Measurements from ENCODE around the gene CECR2. TPM values are rescaled to one million over a fixed set of nuclear protein-coding genes. Genes with fewer than 3 reads are reported as not detected.

CECR2 gene
- total RNA-seq, 1 donor from 2014 or later = 40.5 TPM

GRCh38 chr22:17400305-17400704 is 31.0 kb downstream of the CECR2 start:
- DNase-seq (ENCODE audit: low spot score, unreplicated experiment) = no peak
- H3K4me1 Mint-ChIP-seq (ENCODE audit: low read depth) = peaks cover 23% of the 10 kb centered on the region
- H3K27ac Mint-ChIP-seq = peak overlapping the region; percentile 34
- H3K9me3 Mint-ChIP-seq (ENCODE audit: low read depth) = no peaks in the 10 kb centered on the region
- no peaks in the 10 kb centered on the region for H3K27me3 Mint-ChIP-seq
- H3K36me3 Mint-ChIP-seq (ENCODE audit: insufficient read depth) = no peaks in the 10 kb centered on the region
- TF ChIP-seq, protein P1, sequence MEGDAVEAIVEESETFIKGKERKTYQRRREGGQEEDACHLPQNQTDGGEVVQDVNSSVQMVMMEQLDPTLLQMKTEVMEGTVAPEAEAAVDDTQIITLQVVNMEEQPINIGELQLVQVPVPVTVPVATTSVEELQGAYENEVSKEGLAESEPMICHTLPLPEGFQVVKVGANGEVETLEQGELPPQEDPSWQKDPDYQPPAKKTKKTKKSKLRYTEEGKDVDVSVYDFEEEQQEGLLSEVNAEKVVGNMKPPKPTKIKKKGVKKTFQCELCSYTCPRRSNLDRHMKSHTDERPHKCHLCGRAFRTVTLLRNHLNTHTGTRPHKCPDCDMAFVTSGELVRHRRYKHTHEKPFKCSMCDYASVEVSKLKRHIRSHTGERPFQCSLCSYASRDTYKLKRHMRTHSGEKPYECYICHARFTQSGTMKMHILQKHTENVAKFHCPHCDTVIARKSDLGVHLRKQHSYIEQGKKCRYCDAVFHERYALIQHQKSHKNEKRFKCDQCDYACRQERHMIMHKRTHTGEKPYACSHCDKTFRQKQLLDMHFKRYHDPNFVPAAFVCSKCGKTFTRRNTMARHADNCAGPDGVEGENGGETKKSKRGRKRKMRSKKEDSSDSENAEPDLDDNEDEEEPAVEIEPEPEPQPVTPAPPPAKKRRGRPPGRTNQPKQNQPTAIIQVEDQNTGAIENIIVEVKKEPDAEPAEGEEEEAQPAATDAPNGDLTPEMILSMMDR (IDR thresholded peaks at IDR 0.05; ENCODE audit: unreplicated experiment) = no peak
- no peak overlapping the region for H3K4me3 Mint-ChIP-seq (ENCODE audit: low read depth)

DNA sequence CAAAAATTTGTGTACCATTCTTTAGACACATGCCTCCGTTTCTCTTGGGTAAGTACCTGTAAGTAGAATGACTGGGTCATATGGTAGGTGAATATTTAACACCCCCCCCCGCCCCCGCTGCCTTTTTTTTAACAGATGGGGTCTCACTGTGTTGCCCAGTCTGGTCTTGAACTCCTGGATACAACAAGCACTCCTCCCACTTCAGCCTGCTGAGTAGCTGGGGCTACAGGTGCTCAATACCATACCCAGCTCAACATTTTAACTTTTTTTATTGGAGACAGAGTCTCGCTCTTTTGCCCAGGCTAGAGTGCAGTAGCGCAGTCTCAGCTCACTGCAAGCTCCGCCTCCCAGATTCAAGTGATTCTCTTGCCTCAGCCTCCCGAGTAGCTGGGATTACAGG is 32.5 kb downstream of the CECR2 start:
- TF ChIP-seq, protein P1 (IDR thresholded peaks at IDR 0.05; ENCODE audit: unreplicated experiment) = no peak
- Mint-ChIP-seq H3K4me3 (ENCODE audit: low read depth) (no peak overlapping the region), H3K27ac (no peak overlapping the region), H3K27me3 (no peaks in the 10 kb centered on the region), H3K36me3 (ENCODE audit: insufficient read depth) (no peaks in the 10 kb centered on the region), H3K9me3 (ENCODE audit: low read depth) (no peaks in the 10 kb centered on the region), H3K4me1 (ENCODE audit: low read depth) (peaks cover 20% of the 10 kb centered on the region)
- no peak for DNase-seq (ENCODE audit: low spot score, unreplicated experiment)

DNA sequence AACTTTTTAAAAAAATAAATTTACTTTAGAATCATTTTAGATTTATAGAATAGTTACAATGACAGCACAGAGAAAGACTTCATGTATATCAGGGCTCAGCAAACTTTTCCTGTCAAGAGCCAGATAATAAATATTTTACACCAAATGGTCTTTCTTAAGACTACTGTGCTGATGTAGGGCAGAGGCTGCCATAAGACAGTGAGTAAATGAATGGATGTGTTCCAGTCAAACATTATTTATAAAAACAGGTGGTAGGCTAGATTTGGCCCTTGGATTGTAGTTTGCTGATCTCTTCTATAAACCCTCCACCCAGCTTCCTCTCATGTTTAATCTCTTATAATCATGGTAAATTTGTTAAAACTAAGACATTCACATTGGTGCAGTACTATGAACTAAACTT is 33.0 kb downstream of the CECR2 start:
- DNase-seq (ENCODE audit: low spot score, unreplicated experiment) = no peak
- TF ChIP-seq, protein P1 (IDR thresholded peaks at IDR 0.05; ENCODE audit: unreplicated experiment) = no peak
- no peaks in the 10 kb centered on the region for H3K27me3 Mint-ChIP-seq
- H3K9me3 Mint-ChIP-seq (ENCODE audit: low read depth) = no peaks in the 10 kb centered on the region
- H3K4me3 Mint-ChIP-seq (ENCODE audit: low read depth) = no peak overlapping the region
- no peaks in the 10 kb centered on the region for H3K36me3 Mint-ChIP-seq (ENCODE audit: insufficient read depth)
- no peak overlapping the region for H3K27ac Mint-ChIP-seq
- peaks cover 19% of the 10 kb centered on the region for H3K4me1 Mint-ChIP-seq (ENCODE audit: low read depth)

DNA sequence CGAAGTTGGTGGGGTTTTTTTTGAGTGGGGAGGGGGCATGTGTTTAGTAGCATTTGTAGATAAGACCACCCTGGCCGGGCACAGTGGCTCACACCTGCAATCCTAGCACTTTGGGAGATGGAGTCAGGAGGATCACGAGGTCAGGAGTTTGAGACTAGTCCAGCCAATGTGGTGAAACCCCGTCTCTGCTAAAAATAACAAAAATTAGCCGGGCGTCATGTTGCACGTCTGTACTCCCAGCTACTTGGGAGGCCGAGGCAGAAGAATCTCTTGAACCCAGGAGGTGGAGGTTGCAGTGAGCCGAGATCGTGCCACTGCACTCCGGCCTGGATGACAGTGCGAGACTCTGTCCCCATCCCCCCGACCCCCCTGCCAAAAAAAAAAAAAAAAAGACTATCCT is 34.6 kb downstream of the CECR2 start:
- H3K4me1 Mint-ChIP-seq (ENCODE audit: low read depth) = peaks cover 22% of the 10 kb centered on the region
- no peak overlapping the region for H3K4me3 Mint-ChIP-seq (ENCODE audit: low read depth)
- TF ChIP-seq, protein P1 (IDR thresholded peaks at IDR 0.05; ENCODE audit: unreplicated experiment) = no peak
- H3K36me3 Mint-ChIP-seq (ENCODE audit: insufficient read depth) = no peaks in the 10 kb centered on the region
- H3K27me3 Mint-ChIP-seq = no peaks in the 10 kb centered on the region
- no peaks in the 10 kb centered on the region for H3K9me3 Mint-ChIP-seq (ENCODE audit: low read depth)
- peak overlapping the region; percentile 2 for H3K27ac Mint-ChIP-seq
- no peak for DNase-seq (ENCODE audit: low spot score, unreplicated experiment)

- Mint-ChIP-seq H3K4me3 (ENCODE audit: low read depth) (no peak overlapping the region), H3K27ac (no peak overlapping the region), H3K9me3 (ENCODE audit: low read depth) (no peaks in the 10 kb centered on the region), H3K4me1 (ENCODE audit: low read depth) (peaks cover 15% of the 10 kb centered on the region), H3K36me3 (ENCODE audit: insufficient read depth) (no peaks in the 10 kb centered on the region), H3K27me3 (no peaks in the 10 kb centered on the region)
- no peak for DNase-seq (ENCODE audit: low spot score, unreplicated experiment)
- TF ChIP-seq, protein P1 (IDR thresholded peaks at IDR 0.05; ENCODE audit: unreplicated experiment) = no peak
Observed at GRCh38 chr22:17407643-17408042, 38.4 kb downstream of the CECR2 start.

Data from progenitor cell of endocrine pancreas (in vitro differentiated cells).